ENCODE results near the gene TMEM213.

- TF ChIP-seq POLR2A (IDR thresholded peaks at IDR 0.05; ENCODE audit: low read depth, low read length), result no peak
- TF ChIP-seq POLR2AphosphoS5 (IDR thresholded peaks at IDR 0.05; ENCODE audit: low read depth, low read length), result no peak
- no peak for TF ChIP-seq PAX5 (IDR thresholded peaks at IDR 0.05; ENCODE audit: insufficient read depth, low read length, severe bottlenecking)
- TF ChIP-seq TAF1 (IDR thresholded peaks at IDR 0.05; ENCODE audit: low read depth, low read length), result no peak
- no peak for TF ChIP-seq POU2F2 (IDR thresholded peaks at IDR 0.05; ENCODE audit: low read depth, low read length)
Measured at GRCh38 chr7:138848056-138848980, 50.5 kb downstream of the TMEM213 start.

Data from GM12891 (cell line).